ENCODE results near the gene NCAPD3.
"Not testable (repeated sequence)": the region's sequence is repeated elsewhere in the genome, so short reads cannot be mapped to it uniquely, and the experiment has no call there.

The NCAPD3 gene

GRCh38 chr11:134131628-134132244 is 92.0 kb downstream of the NCAPD3 start:
- DNase-seq: no peak

DNA sequence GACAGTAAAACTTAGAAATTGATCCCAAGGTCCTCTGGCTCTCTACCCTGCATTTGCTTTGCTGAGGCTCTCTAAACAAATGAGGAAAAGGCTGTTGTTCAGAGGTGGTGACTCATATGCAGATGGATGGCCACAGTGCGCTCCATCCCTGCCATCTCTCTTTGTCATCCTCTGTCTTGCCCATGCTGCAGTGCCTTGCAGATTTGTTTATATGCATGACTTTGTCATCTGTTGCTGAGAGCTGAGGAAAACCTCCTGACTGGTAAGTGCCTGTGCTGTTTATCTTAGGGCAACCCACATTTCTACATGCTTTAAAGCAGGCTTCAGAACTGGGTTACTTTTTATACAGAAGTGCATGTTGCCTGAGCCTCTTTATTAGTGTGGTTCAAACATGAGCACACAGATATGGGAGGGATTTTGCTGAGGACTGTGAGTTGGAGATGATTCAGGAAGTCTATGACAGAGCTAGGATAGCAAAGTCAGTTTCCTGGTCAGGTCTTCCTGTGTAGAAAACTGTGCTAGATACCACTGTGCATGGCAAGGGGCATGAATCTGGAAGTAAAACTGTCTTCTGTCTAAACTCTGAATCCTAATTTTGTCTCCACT is 97.4 kb downstream of the NCAPD3 start:
- no peak for DNase-seq

GRCh38 chr11:134125507-134125906 is 98.3 kb downstream of the NCAPD3 start:
- no peak for DNase-seq

DNA sequence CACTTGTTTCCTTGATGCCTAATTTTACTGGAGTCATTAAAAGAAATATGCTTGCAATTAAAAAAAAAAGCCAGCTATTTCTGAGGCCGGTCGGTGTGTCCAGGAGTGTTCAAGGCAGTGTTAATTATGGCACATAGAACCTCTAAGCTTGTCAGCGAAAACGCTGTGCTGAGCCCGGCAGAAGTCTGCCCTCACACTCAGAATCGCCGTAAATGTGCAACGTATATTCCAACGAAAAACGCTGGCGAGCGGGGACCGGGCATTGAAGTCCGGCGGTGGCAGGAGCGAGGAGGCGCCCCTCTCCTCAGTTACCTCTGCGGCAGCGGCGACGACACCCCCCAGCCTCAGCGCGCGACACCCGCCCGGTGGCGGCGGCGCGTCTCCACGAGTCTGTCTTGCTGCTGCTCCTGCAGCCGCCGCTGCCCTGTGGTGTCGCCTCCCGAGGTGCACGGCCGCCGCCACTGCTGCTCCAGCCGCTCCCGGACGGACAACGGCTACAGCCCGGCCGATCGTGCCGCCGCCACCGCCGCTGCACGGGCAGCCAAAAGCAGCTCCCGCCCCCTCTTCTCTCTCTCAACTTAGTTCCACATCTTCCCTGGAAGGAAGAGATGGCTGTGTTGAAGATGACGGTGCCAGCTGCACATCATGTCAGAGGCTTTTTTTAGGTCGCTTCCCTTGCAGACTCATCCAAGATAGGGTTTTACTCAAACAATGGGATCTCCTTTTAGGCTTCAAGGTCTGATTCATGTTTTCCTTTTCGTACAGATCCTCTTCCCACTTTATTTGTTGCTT is 98.9 kb downstream of the NCAPD3 start:
- DNase-seq: peak in 1 of 5 experiments; percentile 8

GRCh38 chr11:134120921-134121526 is 102.7 kb downstream of the NCAPD3 start:
- DNase-seq: no peak

- no peak for DNase-seq
Measured at GRCh38 chr11:134120143-134120850, 103.5 kb downstream of the NCAPD3 start.

DNA sequence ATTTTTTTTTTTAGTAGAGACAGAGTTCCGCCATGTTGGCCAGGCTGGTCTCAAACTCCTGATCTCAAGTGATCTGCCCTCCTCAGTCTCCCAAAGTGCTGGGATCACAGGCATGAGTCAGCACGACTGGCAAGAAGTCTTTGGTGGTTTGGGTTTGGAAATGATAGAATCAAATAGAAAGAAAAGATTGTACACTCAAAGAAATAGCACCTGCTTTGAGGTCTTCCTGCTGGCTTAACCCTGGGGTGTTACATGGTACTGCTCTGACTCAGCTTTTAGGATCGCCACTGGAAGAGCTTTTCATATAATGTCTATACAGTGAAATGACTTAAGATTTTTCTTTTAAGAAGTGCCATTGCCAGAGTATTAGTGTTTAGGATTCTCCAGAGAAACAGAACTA is 104.7 kb downstream of the NCAPD3 start:
- DNase-seq: peak in 1 of 5 experiments; percentile 28

GRCh38 chr11:134118006-134118405 is 105.8 kb downstream of the NCAPD3 start:
- no peak for DNase-seq

DNA sequence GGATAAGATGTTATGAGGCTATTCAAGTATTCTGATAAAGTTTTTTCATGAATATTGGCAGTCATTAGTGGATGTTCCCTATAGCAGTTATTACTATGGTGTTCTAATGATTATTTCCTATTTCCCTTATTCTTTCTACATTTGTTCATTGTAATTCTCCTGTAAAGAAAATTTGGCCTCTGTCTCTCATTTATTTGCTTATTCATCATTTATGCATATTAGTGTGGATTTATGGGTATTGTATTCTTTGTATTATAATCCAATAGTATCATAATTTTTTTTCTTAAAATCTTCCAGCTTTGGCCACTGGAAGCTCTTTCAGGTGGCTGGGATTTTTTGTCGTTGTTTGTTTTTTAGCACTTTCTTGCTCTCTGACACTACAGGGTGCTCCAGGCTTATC is 107.6 kb downstream of the NCAPD3 start:
- no peak for DNase-seq

GRCh38 chr11:134113787-134114186 is 110.0 kb downstream of the NCAPD3 start:
- not testable (repeated sequence) for DNase-seq

GRCh38 chr11:134110252-134110815 is 113.4 kb downstream of the NCAPD3 start:
- no peak for DNase-seq

All from T-helper 2 cell (primary cell).